SK-N-MC (cell line): ENCODE measurements around the gene MRC1.

Source experiments
- EZH2 ChIP-seq: fragments of 200-600 bp; sonication (generic); IDR thresholded peaks from one replicate; pipeline ENCODE4 v1.6.1; 2017; ENCODE audit warnings: antibody characterized with exemption
- FOXP2 ChIP-seq: optimal IDR thresholded peaks from 2 replicates; pipeline ENCODE3; 2011; ENCODE audit warnings: mild to moderate bottlenecking, moderate library complexity; ENCODE audit not compliant: insufficient read depth; ENCODE audit errors: extremely low read length, control extremely low read depth
- POLR2AphosphoS5 ChIP-seq: IDR thresholded peaks from 2 replicates; pipeline ENCODE4 v1.6.1; 2012; ENCODE audit warnings: mild to moderate bottlenecking, low read depth, low read length, borderline replicate concordance

DNA sequence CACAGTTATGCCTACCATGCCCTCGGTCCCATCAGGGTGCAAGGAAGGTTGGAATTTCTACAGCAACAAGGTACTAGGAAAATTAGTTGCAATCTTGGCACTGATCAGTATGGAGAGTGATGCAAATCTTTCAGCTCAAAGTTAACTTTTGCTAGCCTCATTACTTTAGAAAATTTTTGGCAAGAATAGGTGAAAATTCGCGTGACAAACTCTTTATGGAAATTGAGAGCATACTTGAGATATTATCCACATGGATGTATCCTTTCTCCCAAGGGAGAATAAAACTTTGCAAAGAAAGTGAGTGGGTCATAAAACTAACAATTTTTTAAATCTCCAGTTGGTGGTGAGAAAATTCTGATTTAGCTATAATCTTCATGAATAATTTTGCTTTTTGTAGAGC lies 71.5 kb downstream of the MRC1 start:
- TF ChIP-seq POLR2AphosphoS5, result no peak
- no peak for TF ChIP-seq EZH2
- no peak for TF ChIP-seq FOXP2
